HepG2 (cell line): ENCODE data around the gene SLC13A3. TPM values are rescaled to one million over a fixed set of nuclear protein-coding genes. Genes with fewer than 3 reads are reported as not detected.

Source experiments
- BORCS8-MEF2B ChIP-seq: sonication (generic); formaldehyde crosslinking; IDR thresholded peaks from 2 replicates; pipeline ENCODE4 v1.8.0; 2022; ENCODE audit warnings: mild to moderate bottlenecking, missing genetic modification reagents
- HIVEP1 ChIP-seq: sonication (generic); formaldehyde crosslinking; IDR thresholded peaks from 2 replicates; pipeline ENCODE4 v1.4.0; 2020; ENCODE audit warnings: mild to moderate bottlenecking, missing genetic modification reagents
- MTF2 ChIP-seq: sonication (generic); formaldehyde crosslinking; IDR thresholded peaks from 2 replicates; pipeline ENCODE4 v1.5.0; 2020; ENCODE audit warnings: missing genetic modification reagents, borderline replicate concordance
- NFIC ChIP-seq: IDR thresholded peaks from 2 replicates; pipeline ENCODE4 v1.6.1; 2012; ENCODE audit warnings: mild to moderate bottlenecking, low read length, inconsistent platforms
- NFYB ChIP-seq: sonication (generic); formaldehyde crosslinking; IDR thresholded peaks from 2 replicates; pipeline ENCODE4 v1.4.0; 2020; ENCODE audit warnings: missing genetic modification reagents
- THYN1 ChIP-seq: sonication (generic); formaldehyde crosslinking; IDR thresholded peaks from 2 replicates; pipeline ENCODE4 v1.8.1; 2023; ENCODE audit warnings: low read depth, mild to moderate bottlenecking, moderate library complexity, missing genetic modification reagents, borderline replicate concordance
- ZNF614 ChIP-seq: IDR thresholded peaks from 2 replicates; pipeline ENCODE4 v1.6.1; 2018; ENCODE audit warnings: missing biosample characterization, missing genetic modification reagents, inconsistent platforms, borderline replicate concordance
- ZNF883 ChIP-seq: sonication (generic); formaldehyde crosslinking; IDR thresholded peaks from 2 replicates; pipeline ENCODE4 v1.5.1; 2020; ENCODE audit warnings: mild to moderate bottlenecking, missing genetic modification reagents; ENCODE audit errors: not compliant biosample characterization
- polyA plus RNA-seq, 8 experiments: library from polyadenylated mRNA; depleted of rRNA in 3 of 8; stranded (reverse) in 7 of 8; unstranded in 1 of 8; fragments of >200 nt; fragmentation: Illumina TruSeq in 4 of 8; extraction: Trizol in 4 of 8; gene quantifications; 2 replicates each; pipeline versions ENCODE4 v1.2.1 to v1.2.3, GENCODE V29; 2011 to 2016; ENCODE audit warnings: low read depth in 4 of 8, missing spikeins in 1 of 8, mixed read lengths in 1 of 8; ENCODE audit not compliant: insufficient read depth in 1 of 8
- total RNA-seq, 5 experiments: library from RNA; depleted of rRNA; stranded (reverse); fragments of >200 nt; fragmentation: Illumina TruSeq; extraction: Trizol; gene quantifications; 2 replicates each; pipeline ENCODE4 v1.2.3, GENCODE V29; 2016; ENCODE audit warnings: low read depth in 1 of 5
- TF ChIP-seq, protein P1 (sequence below): sonication (generic); formaldehyde crosslinking; IDR thresholded peaks from 2 replicates; pipeline ENCODE4 v1.5.1; 2020; ENCODE audit warnings: mild to moderate bottlenecking, missing genetic modification reagents, borderline replicate concordance
- TF ChIP-seq, protein P2 (sequence below): IDR thresholded peaks from 2 replicates; pipeline ENCODE4 v1.4.0; 2020; ENCODE audit warnings: mild to moderate bottlenecking, missing genetic modification reagents
- TF ChIP-seq, protein P3 (sequence below): sonication (generic); formaldehyde crosslinking; IDR thresholded peaks from 2 replicates; pipeline ENCODE4 v1.4.0; 2020; ENCODE audit warnings: missing genetic modification reagents
- TF ChIP-seq, protein P4 (sequence below): sonication (generic); formaldehyde crosslinking; IDR thresholded peaks from 2 replicates; pipeline ENCODE4 v1.4.0; 2020; ENCODE audit warnings: missing genetic modification reagents
- TF ChIP-seq, protein P5 (sequence below): IDR thresholded peaks from 2 replicates; pipeline ENCODE4 v1.6.1; 2018; ENCODE audit warnings: missing genetic modification reagents, mild to moderate bottlenecking, missing compliant biosample characterization

The SLC13A3 gene
- total and polyA plus RNA-seq, 2 of the 13 experiments (the other 11 are each of a cell fraction or from before 2014, with no cell fraction given), result 66.5 to 76.0 TPM

DNA sequence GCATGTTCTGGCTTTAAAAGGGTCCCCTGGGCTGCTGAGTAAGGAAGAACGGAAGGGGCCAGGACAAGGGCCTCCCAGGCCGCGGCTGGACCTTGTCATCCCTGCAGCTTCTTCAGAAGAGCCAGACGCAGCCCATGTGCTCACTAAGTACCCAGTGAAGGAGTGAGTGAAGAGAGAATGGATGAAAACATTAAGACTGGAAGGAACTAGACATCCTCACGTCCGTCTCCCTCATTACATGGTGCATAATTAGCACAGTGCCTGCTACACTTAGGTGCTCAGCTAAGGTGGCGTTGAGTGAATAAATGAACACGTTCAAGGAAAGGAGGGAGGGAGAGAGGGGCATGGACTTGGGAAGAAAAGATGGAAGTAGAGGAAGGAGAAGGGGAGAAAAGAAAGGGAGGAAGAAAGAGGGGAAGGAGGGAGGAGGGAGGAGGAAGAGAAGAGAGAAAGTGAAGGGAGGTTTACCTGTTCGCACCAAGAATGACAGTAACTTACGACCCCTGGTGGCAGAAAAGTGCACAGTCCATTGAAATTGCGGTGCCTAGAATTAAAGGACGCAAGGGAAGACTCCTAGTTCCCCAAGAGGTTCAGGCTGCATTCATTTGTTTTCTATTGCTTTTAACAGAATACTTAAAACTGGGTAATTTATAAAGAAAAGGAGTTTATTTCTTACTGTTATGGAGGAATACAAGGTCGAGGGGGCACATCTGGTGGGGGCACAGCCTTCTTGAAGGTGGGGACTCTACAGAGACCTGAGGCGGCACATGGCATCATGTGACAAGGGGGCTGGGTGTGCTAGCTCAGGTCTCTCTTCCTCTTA is 30.0 kb upstream of the SLC13A3 start (continued):
- TF ChIP-seq, protein P1, sequence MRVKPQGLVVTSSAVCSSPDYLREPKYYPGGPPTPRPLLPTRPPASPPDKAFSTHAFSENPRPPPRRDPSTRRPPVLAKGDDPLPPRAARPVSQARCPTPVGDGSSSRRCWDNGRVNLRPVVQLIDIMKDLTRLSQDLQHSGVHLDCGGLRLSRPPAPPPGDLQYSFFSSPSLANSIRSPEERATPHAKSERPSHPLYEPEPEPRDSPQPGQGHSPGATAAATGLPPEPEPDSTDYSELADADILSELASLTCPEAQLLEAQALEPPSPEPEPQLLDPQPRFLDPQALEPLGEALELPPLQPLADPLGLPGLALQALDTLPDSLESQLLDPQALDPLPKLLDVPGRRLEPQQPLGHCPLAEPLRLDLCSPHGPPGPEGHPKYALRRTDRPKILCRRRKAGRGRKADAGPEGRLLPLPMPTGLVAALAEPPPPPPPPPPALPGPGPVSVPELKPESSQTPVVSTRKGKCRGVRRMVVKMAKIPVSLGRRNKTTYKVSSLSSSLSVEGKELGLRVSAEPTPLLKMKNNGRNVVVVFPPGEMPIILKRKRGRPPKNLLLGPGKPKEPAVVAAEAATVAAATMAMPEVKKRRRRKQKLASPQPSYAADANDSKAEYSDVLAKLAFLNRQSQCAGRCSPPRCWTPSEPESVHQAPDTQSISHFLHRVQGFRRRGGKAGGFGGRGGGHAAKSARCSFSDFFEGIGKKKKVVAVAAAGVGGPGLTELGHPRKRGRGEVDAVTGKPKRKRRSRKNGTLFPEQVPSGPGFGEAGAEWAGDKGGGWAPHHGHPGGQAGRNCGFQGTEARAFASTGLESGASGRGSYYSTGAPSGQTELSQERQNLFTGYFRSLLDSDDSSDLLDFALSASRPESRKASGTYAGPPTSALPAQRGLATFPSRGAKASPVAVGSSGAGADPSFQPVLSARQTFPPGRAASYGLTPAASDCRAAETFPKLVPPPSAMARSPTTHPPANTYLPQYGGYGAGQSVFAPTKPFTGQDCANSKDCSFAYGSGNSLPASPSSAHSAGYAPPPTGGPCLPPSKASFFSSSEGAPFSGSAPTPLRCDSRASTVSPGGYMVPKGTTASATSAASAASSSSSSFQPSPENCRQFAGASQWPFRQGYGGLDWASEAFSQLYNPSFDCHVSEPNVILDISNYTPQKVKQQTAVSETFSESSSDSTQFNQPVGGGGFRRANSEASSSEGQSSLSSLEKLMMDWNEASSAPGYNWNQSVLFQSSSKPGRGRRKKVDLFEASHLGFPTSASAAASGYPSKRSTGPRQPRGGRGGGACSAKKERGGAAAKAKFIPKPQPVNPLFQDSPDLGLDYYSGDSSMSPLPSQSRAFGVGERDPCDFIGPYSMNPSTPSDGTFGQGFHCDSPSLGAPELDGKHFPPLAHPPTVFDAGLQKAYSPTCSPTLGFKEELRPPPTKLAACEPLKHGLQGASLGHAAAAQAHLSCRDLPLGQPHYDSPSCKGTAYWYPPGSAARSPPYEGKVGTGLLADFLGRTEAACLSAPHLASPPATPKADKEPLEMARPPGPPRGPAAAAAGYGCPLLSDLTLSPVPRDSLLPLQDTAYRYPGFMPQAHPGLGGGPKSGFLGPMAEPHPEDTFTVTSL (CRISPR knock-in tag), result no peak
- TF ChIP-seq, protein P2, sequence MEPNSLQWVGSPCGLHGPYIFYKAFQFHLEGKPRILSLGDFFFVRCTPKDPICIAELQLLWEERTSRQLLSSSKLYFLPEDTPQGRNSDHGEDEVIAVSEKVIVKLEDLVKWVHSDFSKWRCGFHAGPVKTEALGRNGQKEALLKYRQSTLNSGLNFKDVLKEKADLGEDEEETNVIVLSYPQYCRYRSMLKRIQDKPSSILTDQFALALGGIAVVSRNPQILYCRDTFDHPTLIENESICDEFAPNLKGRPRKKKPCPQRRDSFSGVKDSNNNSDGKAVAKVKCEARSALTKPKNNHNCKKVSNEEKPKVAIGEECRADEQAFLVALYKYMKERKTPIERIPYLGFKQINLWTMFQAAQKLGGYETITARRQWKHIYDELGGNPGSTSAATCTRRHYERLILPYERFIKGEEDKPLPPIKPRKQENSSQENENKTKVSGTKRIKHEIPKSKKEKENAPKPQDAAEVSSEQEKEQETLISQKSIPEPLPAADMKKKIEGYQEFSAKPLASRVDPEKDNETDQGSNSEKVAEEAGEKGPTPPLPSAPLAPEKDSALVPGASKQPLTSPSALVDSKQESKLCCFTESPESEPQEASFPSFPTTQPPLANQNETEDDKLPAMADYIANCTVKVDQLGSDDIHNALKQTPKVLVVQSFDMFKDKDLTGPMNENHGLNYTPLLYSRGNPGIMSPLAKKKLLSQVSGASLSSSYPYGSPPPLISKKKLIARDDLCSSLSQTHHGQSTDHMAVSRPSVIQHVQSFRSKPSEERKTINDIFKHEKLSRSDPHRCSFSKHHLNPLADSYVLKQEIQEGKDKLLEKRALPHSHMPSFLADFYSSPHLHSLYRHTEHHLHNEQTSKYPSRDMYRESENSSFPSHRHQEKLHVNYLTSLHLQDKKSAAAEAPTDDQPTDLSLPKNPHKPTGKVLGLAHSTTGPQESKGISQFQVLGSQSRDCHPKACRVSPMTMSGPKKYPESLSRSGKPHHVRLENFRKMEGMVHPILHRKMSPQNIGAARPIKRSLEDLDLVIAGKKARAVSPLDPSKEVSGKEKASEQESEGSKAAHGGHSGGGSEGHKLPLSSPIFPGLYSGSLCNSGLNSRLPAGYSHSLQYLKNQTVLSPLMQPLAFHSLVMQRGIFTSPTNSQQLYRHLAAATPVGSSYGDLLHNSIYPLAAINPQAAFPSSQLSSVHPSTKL (CRISPR knock-in tag), result no peak
- TF ChIP-seq NFIC (no peak), BORCS8-MEF2B (CRISPR knock-in tag) (0 out of 2 replicates have a peak, but pooled peaks have one; percentile 20), ZNF883 (CRISPR knock-in tag) (no peak), HIVEP1 (CRISPR knock-in tag) (no peak; the same call in 1 of the 2 replicates), NFYB (CRISPR knock-in tag) (no peak), MTF2 (CRISPR knock-in tag) (no peak), THYN1 (CRISPR knock-in tag) (no peak), ZNF614 (CRISPR knock-in tag) (0 out of 2 replicates have a peak, but pooled peaks have one; percentile 26)
- TF ChIP-seq, protein P3, sequence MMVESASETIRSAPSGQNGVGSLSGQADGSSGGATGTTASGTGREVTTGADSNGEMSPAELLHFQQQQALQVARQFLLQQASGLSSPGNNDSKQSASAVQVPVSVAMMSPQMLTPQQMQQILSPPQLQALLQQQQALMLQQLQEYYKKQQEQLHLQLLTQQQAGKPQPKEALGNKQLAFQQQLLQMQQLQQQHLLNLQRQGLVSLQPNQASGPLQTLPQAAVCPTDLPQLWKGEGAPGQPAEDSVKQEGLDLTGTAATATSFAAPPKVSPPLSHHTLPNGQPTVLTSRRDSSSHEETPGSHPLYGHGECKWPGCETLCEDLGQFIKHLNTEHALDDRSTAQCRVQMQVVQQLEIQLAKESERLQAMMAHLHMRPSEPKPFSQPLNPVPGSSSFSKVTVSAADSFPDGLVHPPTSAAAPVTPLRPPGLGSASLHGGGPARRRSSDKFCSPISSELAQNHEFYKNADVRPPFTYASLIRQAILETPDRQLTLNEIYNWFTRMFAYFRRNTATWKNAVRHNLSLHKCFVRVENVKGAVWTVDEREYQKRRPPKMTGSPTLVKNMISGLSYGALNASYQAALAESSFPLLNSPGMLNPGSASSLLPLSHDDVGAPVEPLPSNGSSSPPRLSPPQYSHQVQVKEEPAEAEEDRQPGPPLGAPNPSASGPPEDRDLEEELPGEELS (CRISPR knock-in tag), result 0 out of 2 replicates have a peak, but pooled peaks have one; percentile 31
- TF ChIP-seq, protein P4, sequence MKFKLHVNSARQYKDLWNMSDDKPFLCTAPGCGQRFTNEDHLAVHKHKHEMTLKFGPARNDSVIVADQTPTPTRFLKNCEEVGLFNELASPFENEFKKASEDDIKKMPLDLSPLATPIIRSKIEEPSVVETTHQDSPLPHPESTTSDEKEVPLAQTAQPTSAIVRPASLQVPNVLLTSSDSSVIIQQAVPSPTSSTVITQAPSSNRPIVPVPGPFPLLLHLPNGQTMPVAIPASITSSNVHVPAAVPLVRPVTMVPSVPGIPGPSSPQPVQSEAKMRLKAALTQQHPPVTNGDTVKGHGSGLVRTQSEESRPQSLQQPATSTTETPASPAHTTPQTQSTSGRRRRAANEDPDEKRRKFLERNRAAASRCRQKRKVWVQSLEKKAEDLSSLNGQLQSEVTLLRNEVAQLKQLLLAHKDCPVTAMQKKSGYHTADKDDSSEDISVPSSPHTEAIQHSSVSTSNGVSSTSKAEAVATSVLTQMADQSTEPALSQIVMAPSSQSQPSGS (CRISPR knock-in tag), result peak; percentile 16; the same call in 1 of the 2 replicates
- TF ChIP-seq, protein P5, sequence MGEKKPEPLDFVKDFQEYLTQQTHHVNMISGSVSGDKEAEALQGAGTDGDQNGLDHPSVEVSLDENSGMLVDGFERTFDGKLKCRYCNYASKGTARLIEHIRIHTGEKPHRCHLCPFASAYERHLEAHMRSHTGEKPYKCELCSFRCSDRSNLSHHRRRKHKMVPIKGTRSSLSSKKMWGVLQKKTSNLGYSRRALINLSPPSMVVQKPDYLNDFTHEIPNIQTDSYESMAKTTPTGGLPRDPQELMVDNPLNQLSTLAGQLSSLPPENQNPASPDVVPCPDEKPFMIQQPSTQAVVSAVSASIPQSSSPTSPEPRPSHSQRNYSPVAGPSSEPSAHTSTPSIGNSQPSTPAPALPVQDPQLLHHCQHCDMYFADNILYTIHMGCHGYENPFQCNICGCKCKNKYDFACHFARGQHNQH, result no peak
